HG02970 (cell line): Measurements from ENCODE around the gene PGC.
A peak's percentile ranks its signal among the peaks of the same experiment; 100 is the strongest.

ENCODE experiments used
- ATAC-seq: cut with Tn5 transposase; IDR thresholded peaks from one replicate; pipeline ENCODE4 v1.9.1; 2021; ENCODE audit warnings: mild to moderate bottlenecking, moderate library complexity, moderate number of reproducible peaks; ENCODE audit not compliant: unreplicated experiment, low FRiP score

The PGC gene

GRCh38 chr6:41732591-41733359 is 14.4 kb downstream of the PGC start:
- ATAC-seq = no peak

GRCh38 chr6:41732149-41732548 is 15.0 kb downstream of the PGC start:
- no peak for ATAC-seq

GRCh38 chr6:41731561-41732086 is 15.6 kb downstream of the PGC start:
- ATAC-seq = no peak

DNA sequence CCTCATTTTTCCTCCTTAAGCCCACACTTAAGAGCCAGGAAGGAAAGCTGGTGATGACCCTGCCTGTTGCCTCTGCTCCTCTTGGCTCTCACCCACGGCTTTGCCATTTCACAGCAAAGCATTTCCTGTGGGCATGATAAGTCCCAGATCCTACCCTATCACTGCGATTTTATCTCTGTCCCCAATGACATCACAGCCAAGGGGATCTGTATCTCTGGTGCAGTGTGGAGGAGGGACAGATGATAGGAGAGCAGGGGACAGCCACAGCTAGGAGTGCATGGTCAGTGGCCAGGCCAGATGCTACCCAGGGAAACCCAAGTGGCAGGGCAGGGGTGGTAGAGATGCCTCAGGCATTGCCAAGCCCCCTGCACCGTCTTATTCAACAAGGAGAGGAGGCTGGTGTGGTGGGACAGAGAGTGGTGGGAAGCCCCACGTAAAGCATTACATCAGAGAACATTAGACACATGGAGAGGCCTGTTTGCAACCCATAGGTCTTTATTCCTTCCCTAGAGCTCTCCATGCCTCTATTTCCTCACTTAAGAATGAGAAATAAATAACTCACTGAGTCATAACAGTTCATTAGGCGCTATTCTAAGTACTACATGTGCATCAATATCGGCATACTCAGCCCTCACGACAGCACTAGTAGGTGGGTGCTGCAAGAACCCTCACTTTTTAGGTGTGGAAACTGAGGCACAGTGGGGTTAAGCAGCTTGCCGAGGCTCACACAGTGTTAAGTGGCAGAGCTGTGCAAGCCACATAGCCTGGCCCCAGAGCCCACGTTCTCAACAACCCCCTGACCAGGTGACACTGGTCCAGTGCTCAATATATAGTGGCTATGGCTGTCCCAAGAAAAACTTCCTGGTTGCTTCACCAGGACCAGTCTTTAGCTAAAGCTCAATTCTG is 16.4 kb downstream of the PGC start:
- ATAC-seq = no peak

- no peak for ATAC-seq
These were observed 17.6 kb downstream of the PGC start for GRCh38 chr6:41729624-41730023.

GRCh38 chr6:41728954-41729353 is 18.2 kb downstream of the PGC start:
- no peak for ATAC-seq

GRCh38 chr6:41728073-41728936 is 18.9 kb downstream of the PGC start:
- ATAC-seq = no peak

- no peak for ATAC-seq
These were observed 19.5 kb downstream of the PGC start for GRCh38 chr6:41727705-41728072.

GRCh38 chr6:41726876-41727275 is 20.3 kb downstream of the PGC start:
- no peak for ATAC-seq

DNA sequence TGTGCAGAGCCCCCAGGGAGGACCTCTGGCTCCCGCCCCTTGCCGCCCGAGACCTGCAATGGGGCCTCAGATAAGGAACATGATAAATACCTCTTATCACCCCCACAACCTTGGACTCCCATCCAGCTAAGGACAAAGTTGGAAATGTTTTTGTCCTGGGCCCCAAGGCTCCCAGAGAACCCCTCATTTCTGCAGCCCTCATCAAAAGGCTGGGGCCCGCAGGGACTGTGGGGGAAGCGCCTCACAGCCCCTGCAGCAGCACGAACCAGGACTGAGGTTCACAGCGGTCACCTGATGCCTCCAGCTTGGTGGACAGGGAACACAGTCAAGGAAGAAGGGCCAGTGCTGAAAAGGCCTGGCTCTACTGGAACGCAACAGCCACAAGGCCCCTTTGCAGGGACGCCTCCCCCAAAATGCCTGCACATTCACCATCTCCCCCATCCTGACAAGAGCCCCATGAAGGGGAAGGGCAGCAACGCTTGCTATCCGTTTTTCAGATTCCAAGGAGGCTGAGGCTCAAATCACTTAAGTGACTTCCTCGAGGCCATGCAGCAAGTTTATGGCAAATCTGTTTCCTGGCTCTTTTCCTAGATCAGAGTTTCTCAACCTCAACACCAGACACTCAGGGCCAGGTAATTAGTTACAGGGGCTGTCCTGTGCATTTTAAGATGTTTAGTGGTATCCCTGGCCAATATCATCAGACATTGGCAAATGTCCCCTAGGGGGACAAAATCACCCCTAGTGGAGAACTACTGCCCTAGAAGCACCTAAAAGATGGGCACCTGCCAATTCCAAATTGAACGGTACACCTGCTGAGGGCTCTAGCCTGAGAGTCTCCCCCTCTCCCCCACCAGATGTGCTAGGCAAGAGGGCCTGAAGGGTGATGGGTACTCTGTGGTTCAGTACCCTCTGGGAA is 22.4 kb downstream of the PGC start:
- ATAC-seq = no peak

DNA sequence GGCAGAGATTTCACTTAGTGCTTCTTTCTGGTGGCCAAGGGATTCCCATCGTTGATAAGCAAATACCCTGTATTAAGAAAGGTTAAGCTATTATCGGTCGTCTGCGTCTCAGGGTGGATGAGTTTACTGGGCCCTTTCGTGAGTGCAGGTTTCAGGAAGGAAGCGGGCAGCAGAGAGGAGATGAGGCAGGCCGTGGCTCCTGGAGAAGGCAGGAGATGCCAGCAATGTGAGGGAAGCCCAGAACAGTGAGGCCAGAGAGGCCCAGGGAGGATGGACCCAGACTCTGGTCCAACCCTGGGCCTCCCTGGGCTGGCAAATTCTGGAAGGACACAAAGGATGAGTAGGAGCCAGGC is 23.0 kb downstream of the PGC start:
- no peak for ATAC-seq

DNA sequence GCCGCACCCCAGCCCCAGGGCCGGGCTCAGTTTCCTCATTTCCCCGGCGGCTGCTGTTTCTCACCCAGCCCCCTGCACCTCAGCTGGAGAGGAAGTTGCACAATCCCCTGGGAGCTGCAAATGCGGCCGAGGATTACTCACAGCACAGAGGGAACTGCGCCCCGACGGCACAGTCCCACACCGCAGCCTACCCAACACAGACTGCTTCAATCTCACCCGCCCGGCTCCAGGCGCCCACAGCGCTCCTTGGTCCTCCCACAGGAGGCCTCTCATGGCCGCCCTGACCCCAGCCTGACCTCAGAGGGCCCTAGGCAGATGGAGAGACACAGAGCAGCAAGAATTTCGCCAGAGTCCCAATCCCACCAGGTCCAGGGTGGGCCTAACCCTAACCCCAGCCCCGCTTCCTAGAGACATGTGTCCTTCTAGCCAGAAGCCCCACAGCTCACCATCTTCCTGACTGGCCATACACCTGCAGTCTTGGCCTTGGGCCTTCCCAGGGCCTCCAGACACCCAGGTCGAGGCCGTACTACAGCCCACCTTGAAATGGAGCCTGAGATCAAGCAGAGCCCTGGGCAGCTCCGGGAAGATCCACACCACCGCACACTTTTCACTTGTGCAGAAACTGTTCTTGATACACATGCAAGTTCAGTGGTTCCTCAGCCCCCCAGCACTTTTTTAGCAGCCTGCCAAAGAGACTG is 23.5 kb downstream of the PGC start:
- peak; percentile 57 for ATAC-seq

DNA sequence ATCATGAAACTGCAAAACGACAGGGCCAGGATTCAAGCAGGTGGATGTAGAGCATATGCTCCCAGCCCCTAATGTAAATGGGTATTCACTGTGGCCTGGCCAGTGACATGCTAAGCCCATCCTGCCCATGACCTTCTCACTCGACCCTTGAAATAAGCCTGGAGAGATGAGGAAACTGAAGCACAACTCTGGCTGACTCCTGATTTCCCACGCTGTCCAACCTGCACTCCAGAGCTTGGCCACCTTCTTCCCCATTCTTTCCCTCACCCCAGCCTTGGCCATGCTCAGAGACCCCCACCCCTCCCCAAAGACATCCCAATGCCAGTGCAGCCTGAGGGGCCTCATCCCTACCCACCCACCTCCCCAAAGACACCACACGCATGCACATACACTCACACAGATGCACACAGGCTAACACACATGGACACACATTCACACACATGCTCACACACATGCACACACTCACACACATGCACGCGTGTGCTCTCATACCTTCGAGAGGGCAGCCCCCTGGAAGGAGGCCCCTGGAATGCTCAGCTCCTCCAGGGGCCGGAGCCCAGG is 24.1 kb downstream of the PGC start:
- no peak for ATAC-seq

GRCh38 chr6:41721414-41721813 is 25.8 kb downstream of the PGC start:
- ATAC-seq = no peak

- ATAC-seq = no peak
These were observed 26.4 kb downstream of the PGC start for GRCh38 chr6:41720783-41721182.

DNA sequence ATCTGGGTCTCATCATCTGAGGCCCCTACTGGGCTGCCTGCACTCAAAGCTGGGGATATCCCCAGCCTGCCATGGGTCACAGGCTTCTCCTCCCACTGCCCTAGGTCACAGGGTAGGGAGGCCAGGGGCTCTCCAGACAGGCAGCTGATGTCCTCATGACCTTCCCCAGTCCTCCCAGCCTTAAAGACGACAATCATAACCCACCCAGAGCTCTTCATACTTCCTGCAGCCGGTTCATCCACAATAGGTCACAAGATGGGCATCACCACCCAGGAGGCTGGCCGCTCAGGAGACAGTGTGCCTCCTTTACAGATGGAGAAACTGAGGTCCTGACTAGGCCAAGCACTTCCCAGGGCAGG is 27.0 kb downstream of the PGC start:
- ATAC-seq = no peak

DNA sequence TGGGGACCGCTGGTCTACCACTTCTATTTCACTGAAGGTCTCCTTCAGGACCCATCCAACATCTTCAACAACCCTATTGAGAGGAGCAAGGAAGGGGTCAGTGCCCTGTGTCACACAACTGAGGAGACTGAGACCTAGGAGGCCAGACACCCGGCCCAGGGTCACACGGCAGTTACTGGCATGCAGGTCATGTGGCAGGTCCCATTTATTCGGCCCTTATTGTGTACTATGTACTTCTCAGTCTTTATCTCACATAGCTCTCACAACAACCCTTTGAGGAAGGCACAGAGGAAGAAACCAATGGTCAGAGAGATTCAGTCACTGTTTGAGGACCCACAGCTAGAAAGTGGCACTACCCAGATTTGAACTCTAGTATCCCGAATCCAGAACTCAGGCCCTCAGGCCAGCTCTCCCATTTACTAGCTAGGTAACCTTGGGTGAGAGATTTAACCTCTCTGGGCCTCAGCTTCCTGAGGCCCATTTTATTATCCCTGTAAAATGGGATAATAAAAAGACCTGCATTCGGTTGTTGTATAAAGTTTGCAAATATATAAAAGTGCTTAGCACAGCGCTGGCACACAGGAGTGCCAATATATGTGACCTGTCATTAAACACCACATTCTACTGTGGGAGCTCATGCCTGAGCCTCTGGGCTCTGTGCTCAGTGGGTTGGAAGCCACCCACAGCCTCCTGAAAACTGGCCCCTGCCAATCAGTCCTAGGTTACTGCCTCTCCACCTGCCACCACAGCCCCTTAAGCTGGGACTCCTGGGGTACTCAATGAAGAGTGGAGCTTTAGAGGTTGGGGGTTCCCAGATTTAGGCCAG is 27.5 kb downstream of the PGC start:
- no peak for ATAC-seq

GRCh38 chr6:41718828-41719227 is 28.4 kb downstream of the PGC start:
- no peak for ATAC-seq
